Raji (cell line): ENCODE data around the gene ROPN1L.

Experiments used
- POLR2A ChIP-seq: IDR thresholded peaks from 2 replicates; pipeline ENCODE4 v1.6.1; 2011; ENCODE audit warnings: low read depth, low read length, control low read depth; ENCODE audit not compliant: insufficient read depth

ROPN1L gene

GRCh38 chr5:10463566-10463965 is 21.9 kb downstream of the ROPN1L start:
- no peak for TF ChIP-seq POLR2A

DNA sequence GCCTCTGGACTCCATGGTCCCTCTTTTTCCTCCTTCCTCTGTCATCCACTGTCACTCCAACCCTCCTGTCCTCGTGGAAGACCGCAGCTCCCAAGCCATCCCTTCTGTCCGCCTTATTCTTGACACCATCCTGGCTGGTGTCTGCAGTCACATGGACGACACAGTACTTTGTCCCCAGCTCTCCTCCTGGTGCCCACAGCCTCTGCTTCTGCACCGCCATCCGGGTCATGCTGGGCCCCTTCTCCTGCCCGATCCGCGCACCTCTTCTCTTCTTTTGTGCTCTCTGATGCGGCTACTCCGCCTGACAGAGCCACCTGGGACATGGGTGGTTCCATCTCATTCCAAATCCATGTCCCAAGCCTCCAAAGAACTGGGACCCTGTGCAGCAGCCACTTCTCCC is 22.5 kb downstream of the ROPN1L start:
- TF ChIP-seq POLR2A, result no peak

DNA sequence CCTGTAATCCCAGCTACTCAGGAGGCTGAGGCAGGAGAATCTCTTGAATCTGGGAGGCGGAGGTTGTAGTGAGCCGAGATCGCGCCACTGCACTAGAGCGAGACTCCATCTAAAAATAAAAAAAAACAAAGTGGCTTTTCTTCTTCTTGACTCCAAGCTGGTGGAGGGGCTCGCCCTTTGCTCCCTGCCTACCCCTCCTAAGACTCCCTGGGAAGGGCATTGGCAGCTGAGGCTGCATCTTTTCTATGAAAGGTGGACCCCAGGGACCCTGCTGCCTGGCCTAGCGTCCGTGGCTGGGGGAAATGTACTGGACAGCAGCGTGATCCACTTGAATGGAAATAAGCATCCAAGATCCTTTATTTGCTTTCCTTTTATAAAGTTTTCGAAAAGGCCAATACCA is 24.0 kb downstream of the ROPN1L start:
- no peak for TF ChIP-seq POLR2A

DNA sequence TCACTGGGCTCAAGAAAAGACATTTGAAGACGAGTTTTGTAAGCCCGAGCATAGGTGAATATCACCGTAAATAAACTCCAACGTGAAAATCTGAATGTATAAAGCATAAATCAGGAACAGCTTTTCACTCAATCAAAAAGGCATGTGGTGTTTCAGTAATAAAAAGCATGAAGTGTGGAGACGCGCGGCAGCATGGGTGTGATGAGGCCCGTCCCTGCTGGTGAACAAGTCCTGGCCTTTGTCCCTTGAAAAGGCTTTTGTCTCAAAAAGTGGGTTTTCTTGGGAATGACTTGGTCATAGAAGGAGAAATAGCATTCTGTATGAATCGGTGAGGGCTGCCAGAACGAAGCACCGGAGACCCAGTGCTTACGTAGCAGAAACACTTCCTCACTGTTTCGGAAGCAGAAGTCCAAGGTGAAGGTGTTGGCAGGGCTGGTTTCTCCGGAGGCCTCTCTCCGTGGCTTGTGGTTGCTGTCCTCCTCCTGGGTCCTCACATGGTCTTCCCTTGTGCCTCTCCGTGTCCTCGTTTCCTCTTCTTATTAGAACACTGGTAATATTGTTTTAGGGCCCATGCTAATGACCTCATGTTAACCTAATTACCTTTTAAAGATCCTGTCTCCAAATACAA is 24.9 kb downstream of the ROPN1L start:
- TF ChIP-seq POLR2A, result no peak

DNA sequence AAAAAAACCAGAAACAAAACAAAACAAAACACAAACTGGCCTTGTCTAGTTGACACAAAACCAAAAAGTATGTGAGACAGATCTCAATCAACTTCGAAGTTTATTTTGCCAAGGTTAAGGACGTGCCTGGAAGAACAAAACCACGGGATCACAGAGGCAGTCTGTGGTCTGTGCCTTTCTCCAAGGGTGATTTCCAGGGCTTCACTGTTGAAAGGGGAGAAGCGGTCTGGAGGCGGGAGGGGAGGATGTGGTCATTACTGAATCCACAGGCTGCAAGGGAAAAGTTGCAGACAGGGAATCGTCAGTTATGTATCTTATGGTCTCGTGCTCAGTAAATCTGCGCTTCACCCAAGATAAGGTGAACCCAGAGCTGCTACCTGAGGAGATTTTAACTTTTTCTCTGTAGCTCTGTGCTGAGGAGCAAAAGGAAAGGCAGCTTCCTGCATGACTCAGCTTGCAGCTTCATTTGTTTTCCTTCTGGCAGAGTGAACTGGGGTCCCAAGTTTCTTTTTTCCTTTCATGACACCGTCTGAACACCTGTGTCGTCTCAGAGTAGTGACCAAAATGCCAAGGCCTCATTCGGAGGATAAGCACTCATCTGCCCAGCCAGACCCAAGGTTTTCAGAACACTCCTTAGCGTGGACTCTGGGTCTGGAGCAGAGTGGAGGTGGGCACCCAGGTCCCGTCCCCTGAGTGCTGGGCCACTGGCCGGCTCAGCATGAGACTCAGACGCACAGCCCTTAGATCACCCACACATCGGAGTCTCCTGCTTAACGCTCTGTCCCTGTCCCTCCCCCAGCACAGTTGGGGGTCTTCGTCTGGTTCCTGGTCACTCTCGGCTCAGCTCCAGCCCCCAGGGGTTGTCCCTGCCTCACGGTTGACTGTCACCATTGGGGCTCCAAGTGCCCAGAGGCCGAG is 25.9 kb downstream of the ROPN1L start:
- TF ChIP-seq POLR2A, result no peak

GRCh38 chr5:10468256-10468655 is 26.6 kb downstream of the ROPN1L start:
- TF ChIP-seq POLR2A, result no peak

DNA sequence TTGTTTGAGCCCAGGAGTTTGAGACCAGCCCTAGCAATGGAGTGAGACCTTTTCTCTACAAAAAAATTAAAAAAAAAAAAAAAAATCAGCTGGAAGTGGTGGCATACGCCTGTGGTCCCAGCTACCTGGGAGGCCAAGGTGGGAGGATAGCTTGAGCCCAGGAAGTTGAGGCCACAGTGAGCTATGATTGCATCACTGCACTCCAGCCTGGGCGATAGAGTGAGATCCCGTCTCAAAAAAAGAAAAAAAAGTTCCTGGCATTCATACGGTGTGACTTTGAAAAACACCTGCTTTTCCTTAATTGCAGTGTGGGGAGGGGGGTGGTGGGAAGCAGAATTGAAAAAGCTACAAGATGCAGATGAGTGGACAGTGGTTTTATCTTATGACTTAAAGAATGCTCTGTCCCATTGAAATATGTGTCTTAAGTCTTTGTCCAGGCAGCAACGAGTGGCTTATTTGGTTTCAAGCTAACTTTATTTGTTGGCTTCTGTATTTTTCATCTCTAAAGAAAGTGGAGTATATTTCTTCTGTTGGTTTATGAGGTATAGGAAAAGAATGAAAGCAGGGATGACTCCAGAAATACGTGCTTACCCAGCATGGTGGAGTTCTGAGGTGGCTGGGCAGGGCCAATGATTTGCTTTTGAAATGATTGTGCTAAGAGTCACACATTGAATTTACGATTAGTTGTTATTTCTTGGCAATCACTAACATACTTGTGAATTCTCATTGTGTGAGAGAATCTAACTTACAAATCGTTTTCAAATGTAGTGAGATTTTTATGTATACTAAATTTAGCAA is 27.8 kb downstream of the ROPN1L start:
- TF ChIP-seq POLR2A, result no peak

- TF ChIP-seq POLR2A, result no peak
These were observed 29.0 kb downstream of the ROPN1L start for GRCh38 chr5:10470669-10471068.

- TF ChIP-seq POLR2A, result no peak
These were observed 30.0 kb downstream of the ROPN1L start for GRCh38 chr5:10471677-10472076.

DNA sequence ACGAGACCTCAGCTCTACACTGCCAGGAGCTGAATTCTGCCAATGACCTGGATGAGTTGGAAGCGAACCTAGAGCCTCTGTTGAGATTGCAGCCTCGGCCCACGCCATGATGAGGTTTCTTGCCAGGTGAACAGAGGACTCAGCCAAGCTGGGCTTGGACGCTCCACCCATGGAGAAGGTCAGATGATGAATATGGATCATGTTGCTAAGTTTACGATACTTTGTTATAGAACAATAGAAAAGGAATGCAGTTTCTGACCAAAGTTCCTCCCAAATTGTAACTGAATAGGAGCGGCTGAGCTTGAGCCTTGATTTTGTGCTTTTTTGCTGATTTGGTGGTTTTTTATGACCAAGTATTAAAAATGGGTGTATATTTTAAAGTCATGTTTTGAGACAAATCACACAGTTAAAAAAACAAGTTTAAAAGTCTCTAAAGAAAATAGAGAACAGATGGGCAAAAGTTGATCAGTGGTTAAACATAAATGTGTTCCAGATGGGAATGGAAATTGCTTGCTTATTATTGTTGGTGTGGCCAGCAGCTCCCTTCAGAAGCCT is 32.9 kb downstream of the ROPN1L start:
- no peak for TF ChIP-seq POLR2A

DNA sequence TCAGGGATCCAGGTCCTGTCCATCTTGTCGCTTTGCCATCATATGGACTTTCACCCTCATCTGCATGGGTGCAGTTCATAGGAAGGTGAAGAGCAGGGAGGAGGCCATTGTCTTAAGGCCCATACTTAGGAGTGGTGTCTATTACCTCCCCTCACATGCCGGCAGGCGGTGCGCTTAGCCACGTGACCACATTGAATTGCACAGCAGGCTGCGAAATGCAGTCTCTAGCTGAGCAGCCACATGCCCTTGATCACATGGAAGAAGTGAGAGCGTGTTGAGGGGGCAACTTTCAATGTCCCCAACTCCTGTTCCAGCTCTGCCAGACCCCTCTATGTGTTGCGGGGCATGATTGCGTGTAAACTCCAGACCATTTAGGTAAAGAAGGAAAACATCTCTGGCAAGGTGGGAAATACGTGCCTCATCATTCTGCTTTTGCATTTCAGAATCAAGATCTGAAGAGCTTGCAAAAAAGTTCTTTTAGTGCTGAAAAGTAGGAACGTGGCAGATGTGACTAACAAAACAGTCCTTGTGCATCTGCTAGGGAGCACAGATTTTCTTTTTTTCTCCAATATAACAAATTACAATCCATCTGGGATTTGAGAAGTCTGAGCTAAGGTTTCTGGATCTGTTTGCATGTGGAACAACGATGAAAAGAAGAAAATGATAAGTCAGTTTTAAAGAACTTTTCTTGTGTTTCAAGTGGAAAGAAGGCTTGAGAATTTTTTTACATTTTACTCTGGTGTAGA is 34.4 kb downstream of the ROPN1L start:
- no peak for TF ChIP-seq POLR2A

DNA sequence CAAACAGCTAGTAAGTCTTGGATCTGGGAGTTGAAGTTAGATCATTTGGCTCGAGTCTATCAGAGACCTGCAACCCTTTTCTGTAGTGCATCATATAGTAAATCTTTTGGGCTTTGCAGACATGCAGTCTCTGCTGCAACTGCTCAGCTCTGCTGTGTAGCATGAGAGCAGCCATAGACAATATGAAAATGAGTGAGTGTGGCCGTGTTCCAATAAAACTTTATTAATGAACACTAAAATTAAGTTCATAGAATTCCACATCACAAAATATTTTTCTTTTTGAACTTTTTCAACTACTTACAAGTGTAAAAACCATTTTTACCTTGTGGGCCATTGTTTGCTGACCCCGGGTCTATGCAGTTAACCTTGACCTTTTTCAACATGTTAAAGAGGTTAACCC is 35.2 kb downstream of the ROPN1L start:
- TF ChIP-seq POLR2A, result no peak

GRCh38 chr5:10477943-10478342 is 36.3 kb downstream of the ROPN1L start:
- TF ChIP-seq POLR2A, result no peak

- no peak for TF ChIP-seq POLR2A
These were observed 36.8 kb downstream of the ROPN1L start for GRCh38 chr5:10478436-10478835.

- no peak for TF ChIP-seq POLR2A
These were observed 37.6 kb downstream of the ROPN1L start for GRCh38 chr5:10479154-10479721.
